Keratinocyte (primary cell): ENCODE data around the gene STK38. TPM values are rescaled to one million over a fixed set of nuclear protein-coding genes. Genes with fewer than 3 reads are reported as not detected.

Source experiments
- DNase-seq: peaks from one replicate; pipeline ENCODE4 v3.0.0-alpha.2; 2011; ENCODE audit warnings: low read depth, missing footprints, low spot score
- FAIRE-seq: peaks from 2 replicates; lab custom pipeline; 2011; peaks lifted over from hg19 to GRCh38; lab: Jason Lieb, UNC
- H2AFZ ChIP-seq: 2 replicates; pipeline ENCODE4 v1.6.0; 2012; ENCODE audit warnings: low read length, control low read depth, inconsistent platforms; ENCODE audit not compliant: control insufficient read depth
- H3K27ac ChIP-seq: 2 replicates; pipeline ENCODE4 v1.5.1; 2011; ENCODE audit warnings: low read length; ENCODE audit not compliant: control insufficient read depth, insufficient read depth
- H3K27me3 ChIP-seq: 3 replicates; pipeline ENCODE4 v1.6.0; 2011; ENCODE audit warnings: low read length; ENCODE audit not compliant: control insufficient read depth, insufficient read depth; ENCODE audit errors: extremely low read depth
- H3K36me3 ChIP-seq, 2 experiments: 2 replicates in 1 of 2; 3 replicates in 1 of 2; pipeline ENCODE4 v1.5.1; 2011; ENCODE audit warnings: low read length in 2 of 2, mild to moderate bottlenecking in 1 of 2; ENCODE audit not compliant: control insufficient read depth in 2 of 2, insufficient read depth in 2 of 2; ENCODE audit errors: extremely low read depth in 1 of 2
- H3K4me1 ChIP-seq: 3 replicates; pipeline ENCODE4 v1.5.1; 2011; ENCODE audit warnings: low read length; ENCODE audit not compliant: control insufficient read depth, insufficient read depth; ENCODE audit errors: extremely low read depth
- H3K4me2 ChIP-seq: 3 replicates; pipeline ENCODE4 v1.6.0; 2011; ENCODE audit warnings: low read depth, low read length; ENCODE audit not compliant: control insufficient read depth, insufficient read depth; ENCODE audit errors: extremely low read depth
- H3K4me3 ChIP-seq, 3 experiments: fragments of 200-600 bp in 1 of 3; sonication (generic) in 1 of 3; 2 replicates in 2 of 3; 3 replicates in 1 of 3; pipeline ENCODE4 v1.5.1; 2011 to 2016; ENCODE audit warnings: low read length in 3 of 3, mild to moderate bottlenecking in 3 of 3, control low read depth in 2 of 3, inconsistent platforms in 1 of 3, low read depth in 1 of 3, mixed read lengths in 1 of 3, mixed run types in 1 of 3, moderate library complexity in 1 of 3; ENCODE audit not compliant: control insufficient read depth in 2 of 3, insufficient read depth in 2 of 3; ENCODE audit errors: extremely low read depth in 1 of 3
- H3K79me2 ChIP-seq: 2 replicates; pipeline ENCODE4 v1.6.0; 2012; ENCODE audit warnings: low read length; ENCODE audit not compliant: control insufficient read depth, insufficient read depth
- H3K9ac ChIP-seq: 3 replicates; pipeline ENCODE4 v1.6.0; 2011; ENCODE audit warnings: low read length; ENCODE audit not compliant: control insufficient read depth, insufficient read depth; ENCODE audit errors: extremely low read depth
- H3K9me1 ChIP-seq: 3 replicates; pipeline ENCODE4 v1.6.0; 2011; ENCODE audit warnings: low read length; ENCODE audit not compliant: control insufficient read depth, insufficient read depth; ENCODE audit errors: extremely low read depth
- H3K9me3 ChIP-seq: 2 replicates; pipeline ENCODE4 v1.5.1; 2012; ENCODE audit warnings: low read depth, low read length; ENCODE audit not compliant: control insufficient read depth
- H4K20me1 ChIP-seq: 3 replicates; pipeline ENCODE4 v1.6.0; 2011; ENCODE audit warnings: low read length; ENCODE audit not compliant: control insufficient read depth, insufficient read depth; ENCODE audit errors: extremely low read depth
- CTCF ChIP-seq, 3 experiments: IDR thresholded peaks in 1 of 3; conservative IDR thresholded peaks in 1 of 3; optimal IDR thresholded peaks in 1 of 3; 2 replicates in 2 of 3; 3 replicates in 1 of 3; pipeline versions ENCODE3 to v1.5.1; 2011; ENCODE audit warnings: low read length in 3 of 3, mild to moderate bottlenecking in 3 of 3, moderate library complexity in 2 of 3, control low read depth in 1 of 3, inconsistent platforms in 1 of 3; ENCODE audit not compliant: insufficient read depth in 2 of 3; ENCODE audit errors: extremely low read depth in 1 of 3
- EZH2 ChIP-seq: IDR thresholded peaks from one replicate; pipeline ENCODE4 v1.6.1; 2012; ENCODE audit warnings: inconsistent platforms, mild to moderate bottlenecking, low read length, moderate library complexity
- dilution Hi-C: fragments of 300-500 bp; cut with MboI; formaldehyde crosslinking; loops from one replicate; pipeline ENCODE4 v1.7.0; 2020; ENCODE audit warnings: low sequenced_read_pairs; ENCODE audit not compliant: extremely low pct_ligation_motif_present
- polyA plus RNA-seq, 5 experiments: library from polyadenylated mRNA; depleted of rRNA in 3 of 5; stranded (reverse) in 3 of 5; stranded (forward) in 1 of 5; unstranded in 1 of 5; fragments of >200 nt; gene quantifications; 1 replicate in 1 of 5; 2 replicates in 3 of 5; 3 replicates in 1 of 5; pipeline versions ENCODE4 v1.2.1 to v1.2.3, GENCODE V29; 2011 to 2012; ENCODE audit warnings: missing spikeins in 2 of 5, low read depth in 1 of 5, low replicate concordance in 1 of 5

STK38 gene
- polyA plus RNA-seq, 1 donor (not counting 4 experiments of a cell fraction or from before 2014, with no cell fraction given): 24.4 TPM

- H2AFZ ChIP-seq: no peak overlapping the region
- H3K9ac ChIP-seq: no peak overlapping the region
- DNase-seq (no peak), FAIRE-seq (no peak)
- no peak overlapping the region for H3K27ac ChIP-seq
- H3K36me3 ChIP-seq: no peaks in the 10 kb centered on the region
- no peak overlapping the region for H3K4me3 ChIP-seq
- no peaks in the 10 kb centered on the region for H3K9me3 ChIP-seq
- no peaks in the 10 kb centered on the region for H3K79me2 ChIP-seq
- no peak for TF ChIP-seq EZH2
- TF ChIP-seq CTCF (optimal IDR thresholded peaks at IDR 0.05 in 1 of 3, IDR thresholded peaks at IDR 0.05 in 1 of 3, conservative IDR thresholded peaks at IDR 0.05 in 1 of 3; ENCODE audit: extremely low read depth in 1 of 3, insufficient read depth in 2 of 3, low read length in 3 of 3): no peak
- H4K20me1 ChIP-seq: no peaks in the 10 kb centered on the region
- H3K4me1 ChIP-seq: peaks cover 21% of the 10 kb centered on the region
- no peaks in the 10 kb centered on the region for H3K27me3 ChIP-seq
- dilution Hi-C loops: no loop called here
- H3K9me1 ChIP-seq: no peaks in the 10 kb centered on the region
- no peak overlapping the region for H3K4me2 ChIP-seq
These were observed 34.4 kb upstream of the STK38 start for GRCh38 chr6:36581716-36582115.

- dilution Hi-C loops: no loop called here
- Histone ChIP-seq H3K4me1 (peaks cover 21% of the 10 kb centered on the region), H3K4me2 (peak overlapping the region; percentile 3), H3K27ac (no peak overlapping the region), H2AFZ (peak overlapping the region; percentile 82), H3K4me3 (no peak overlapping the region), H3K9me1 (no peaks in the 10 kb centered on the region), H4K20me1 (no peaks in the 10 kb centered on the region), H3K9ac (peak overlapping the region; percentile 10), H3K9me3 (no peaks in the 10 kb centered on the region), H3K27me3 (no peaks in the 10 kb centered on the region), H3K36me3 (no peaks in the 10 kb centered on the region), H3K79me2 (no peaks in the 10 kb centered on the region)
- no peak for TF ChIP-seq CTCF (optimal IDR thresholded peaks at IDR 0.05 in 1 of 3, IDR thresholded peaks at IDR 0.05 in 1 of 3, conservative IDR thresholded peaks at IDR 0.05 in 1 of 3; ENCODE audit: extremely low read depth in 1 of 3, insufficient read depth in 2 of 3, low read length in 3 of 3)
- TF ChIP-seq EZH2: no peak
- no peak for FAIRE-seq
- no peak for DNase-seq
These were observed 32.9 kb upstream of the STK38 start for GRCh38 chr6:36580184-36580526.
